HG02623 (cell line): Measurements from ENCODE around the gene ARHGDIA.

Experiments
- ATAC-seq: cut with Tn5 transposase; IDR thresholded peaks from one replicate; pipeline ENCODE4 v1.9.1; 2021; ENCODE audit warnings: moderate library complexity; ENCODE audit not compliant: unreplicated experiment

ARHGDIA gene

GRCh38 chr17:81828656-81829055 lies 42.5 kb downstream of the ARHGDIA start:
- no peak for ATAC-seq

GRCh38 chr17:81825841-81826466 lies 45.2 kb downstream of the ARHGDIA start:
- ATAC-seq = no peak

- ATAC-seq = no peak
Measured at GRCh38 chr17:81824595-81824994, 46.5 kb downstream of the ARHGDIA start.

GRCh38 chr17:81823820-81824550 lies 47.2 kb downstream of the ARHGDIA start:
- ATAC-seq = no peak

GRCh38 chr17:81822996-81823819 lies 47.9 kb downstream of the ARHGDIA start:
- no peak for ATAC-seq

- ATAC-seq = no peak
Measured at GRCh38 chr17:81822312-81822637, 48.9 kb downstream of the ARHGDIA start.

GRCh38 chr17:81821603-81822311 lies 49.4 kb downstream of the ARHGDIA start:
- no peak for ATAC-seq

GRCh38 chr17:81821147-81821546 lies 50.0 kb downstream of the ARHGDIA start:
- no peak for ATAC-seq

GRCh38 chr17:81819708-81820107 lies 51.4 kb downstream of the ARHGDIA start:
- ATAC-seq = no peak

GRCh38 chr17:81817758-81818147 lies 53.4 kb downstream of the ARHGDIA start:
- ATAC-seq = no peak
